ENCODE results near the gene GRIN2D. TPM values are rescaled to one million over a fixed set of nuclear protein-coding genes. Genes with fewer than 3 reads are reported as not detected.
A peak's percentile ranks its signal among the peaks of the same experiment; 100 is the strongest.

Gene GRIN2D
- total RNA-seq, 2 experiments from 2014 or later = 0.06 TPM; not detected in 1

- ChIA-PET CTCF (interaction anchor here (0.8 kb wide), 1 partner anchor 49 kb away, joined by 5 read pairs; no protein-coding TSS in a partner anchor), POLR2A (no interaction called here)
- no peaks in the 10 kb centered on the region for H3K9me3 ChIP-seq (ENCODE audit: control insufficient read depth in 1 of 2, insufficient read depth in 1 of 2, low read length in 2 of 2)
- intact Hi-C loops (cut with DNase I, micrococcal nuclease) = loop anchor here in 1 of 2 experiments (5.0 kb wide), 1 partner anchor 124 kb away; no protein-coding TSS in a partner anchor
- Mint-ChIP-seq H3K4me1 (ENCODE audit: low read depth) (peaks cover 19% of the 10 kb centered on the region), H3K27me3 (peaks cover 44% of the 10 kb centered on the region), H3K9me3 (no peaks in the 10 kb centered on the region), H3K27ac (no peak overlapping the region), H3K36me3 (ENCODE audit: low read depth) (peaks cover 14% of the 10 kb centered on the region), H3K4me3 (peak overlapping the region; percentile 70)
- peaks cover 28% of the 10 kb centered on the region for H3K4me1 ChIP-seq (ENCODE audit: insufficient read depth, low read length)
- no peak overlapping the region for H3K4me3 ChIP-seq (ENCODE audit: low read length)
- no peak overlapping the region for H3K27ac ChIP-seq (ENCODE audit: low read depth in 1 of 2, low read length in 2 of 2)
- ATAC-seq (ENCODE audit: poor library complexity) (no peak), DNase-seq (peak in 1 of 14 experiments; percentile 23)
- peaks cover 25 to 26% of the 10 kb centered on the region in 2 experiments for H3K27me3 ChIP-seq (ENCODE audit: control insufficient read depth in 1 of 2, insufficient read depth in 2 of 2, low read length in 2 of 2)
- TF ChIP-seq CTCF (IDR thresholded peaks at IDR 0.05) = no peak
- H3K36me3 ChIP-seq (ENCODE audit: insufficient read depth, low read length) = no peaks in the 10 kb centered on the region
Measured at GRCh38 chr19:48441360-48442050, 48.0 kb downstream of the GRIN2D start.

- peaks cover 41% of the 10 kb centered on the region for H3K27me3 Mint-ChIP-seq
- no peak overlapping the region for H3K27ac Mint-ChIP-seq
- H3K4me1 ChIP-seq (ENCODE audit: insufficient read depth, low read length) = peaks cover 31% of the 10 kb centered on the region
- peak in 1 of 14 experiments; percentile 30 for DNase-seq
- H3K9me3 ChIP-seq (ENCODE audit: control insufficient read depth in 1 of 2, insufficient read depth in 1 of 2, low read length in 2 of 2) = no peaks in the 10 kb centered on the region
- POLR2A ChIA-PET = interaction anchor here (1.0 kb wide), 1 partner anchor 51 kb away, joined by 3 read pairs; the partner anchor contains the start of gene KDELR1
- H3K36me3 Mint-ChIP-seq (ENCODE audit: low read depth) = peaks cover 17% of the 10 kb centered on the region
- no peaks in the 10 kb centered on the region for H3K36me3 ChIP-seq (ENCODE audit: insufficient read depth, low read length)
- ATAC-seq (ENCODE audit: poor library complexity) = no peak
- H3K27ac ChIP-seq (ENCODE audit: low read depth in 1 of 2, low read length in 2 of 2) = no peak overlapping the region
- H3K4me3 Mint-ChIP-seq = peak overlapping the region; percentile 72
- H3K4me3 ChIP-seq (ENCODE audit: low read length) = no peak overlapping the region
- H3K4me1 Mint-ChIP-seq (ENCODE audit: low read depth) = peaks cover 19% of the 10 kb centered on the region
- H3K9me3 Mint-ChIP-seq = no peaks in the 10 kb centered on the region
- intact Hi-C loops (cut with DNase I, micrococcal nuclease) = loop anchor here in 1 of 2 experiments (5.0 kb wide), 1 partner anchor 125 kb away; no protein-coding TSS in a partner anchor
- TF ChIP-seq CTCF (IDR thresholded peaks at IDR 0.05) = no peak
- CTCF ChIA-PET = no interaction called here
- peaks cover 20 to 25% of the 10 kb centered on the region in 2 experiments for H3K27me3 ChIP-seq (ENCODE audit: control insufficient read depth in 1 of 2, insufficient read depth in 2 of 2, low read length in 2 of 2)
Measured at GRCh38 chr19:48442116-48443035, 48.9 kb downstream of the GRIN2D start.

GRCh38 chr19:48443256-48443655, 49.8 kb downstream of the GRIN2D start:
- ATAC-seq (ENCODE audit: poor library complexity) = no peak
- no peak for TF ChIP-seq CTCF (IDR thresholded peaks at IDR 0.05)
- H3K36me3 ChIP-seq (ENCODE audit: insufficient read depth, low read length) = peaks cover under 1% of the 10 kb centered on the region
- H3K4me1 Mint-ChIP-seq (ENCODE audit: low read depth) = peaks cover 25% of the 10 kb centered on the region
- H3K27me3 ChIP-seq (ENCODE audit: control insufficient read depth in 1 of 2, insufficient read depth in 2 of 2, low read length in 2 of 2) = peaks cover 20 to 25% of the 10 kb centered on the region in 2 experiments
- DNase-seq = peak in 4 of 14 experiments; percentile 13 to 55 (median 29)
- no peaks in the 10 kb centered on the region for H3K9me3 ChIP-seq (ENCODE audit: control insufficient read depth in 1 of 2, insufficient read depth in 1 of 2, low read length in 2 of 2)
- no peak overlapping the region for H3K27ac Mint-ChIP-seq
- H3K4me3 ChIP-seq (ENCODE audit: low read length) = no peak overlapping the region
- H3K27me3 Mint-ChIP-seq = peaks cover 34% of the 10 kb centered on the region
- H3K9me3 Mint-ChIP-seq = no peaks in the 10 kb centered on the region
- POLR2A ChIA-PET = interaction anchor here (1.0 kb wide), 1 partner anchor 52 kb away, joined by 3 read pairs; the partner anchor contains the start of gene KDELR1
- H3K36me3 Mint-ChIP-seq (ENCODE audit: low read depth) = peaks cover 26% of the 10 kb centered on the region
- no peak overlapping the region for H3K4me3 Mint-ChIP-seq
- H3K27ac ChIP-seq (ENCODE audit: low read depth in 1 of 2, low read length in 2 of 2) = no peak overlapping the region
- CTCF ChIA-PET = no interaction called here
- intact Hi-C loops (cut with DNase I, micrococcal nuclease) = loop anchor here in 1 of 2 experiments (5.0 kb wide), 1 partner anchor 126 kb away; no protein-coding TSS in a partner anchor
- peaks cover 31% of the 10 kb centered on the region for H3K4me1 ChIP-seq (ENCODE audit: insufficient read depth, low read length)
